ENCODE measurements around the gene HNRNPM.
"Not testable (repeated sequence)": the region's sequence is repeated elsewhere in the genome, so short reads cannot be mapped to it uniquely, and the experiment has no call there.

- TF ChIP-seq, protein P1, sequence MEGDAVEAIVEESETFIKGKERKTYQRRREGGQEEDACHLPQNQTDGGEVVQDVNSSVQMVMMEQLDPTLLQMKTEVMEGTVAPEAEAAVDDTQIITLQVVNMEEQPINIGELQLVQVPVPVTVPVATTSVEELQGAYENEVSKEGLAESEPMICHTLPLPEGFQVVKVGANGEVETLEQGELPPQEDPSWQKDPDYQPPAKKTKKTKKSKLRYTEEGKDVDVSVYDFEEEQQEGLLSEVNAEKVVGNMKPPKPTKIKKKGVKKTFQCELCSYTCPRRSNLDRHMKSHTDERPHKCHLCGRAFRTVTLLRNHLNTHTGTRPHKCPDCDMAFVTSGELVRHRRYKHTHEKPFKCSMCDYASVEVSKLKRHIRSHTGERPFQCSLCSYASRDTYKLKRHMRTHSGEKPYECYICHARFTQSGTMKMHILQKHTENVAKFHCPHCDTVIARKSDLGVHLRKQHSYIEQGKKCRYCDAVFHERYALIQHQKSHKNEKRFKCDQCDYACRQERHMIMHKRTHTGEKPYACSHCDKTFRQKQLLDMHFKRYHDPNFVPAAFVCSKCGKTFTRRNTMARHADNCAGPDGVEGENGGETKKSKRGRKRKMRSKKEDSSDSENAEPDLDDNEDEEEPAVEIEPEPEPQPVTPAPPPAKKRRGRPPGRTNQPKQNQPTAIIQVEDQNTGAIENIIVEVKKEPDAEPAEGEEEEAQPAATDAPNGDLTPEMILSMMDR (conservative IDR thresholded peaks at IDR 0.05), result not testable (repeated sequence)
- not testable (repeated sequence) for TF ChIP-seq ZFX (IDR thresholded peaks at IDR 0.05)
Observed at GRCh38 chr19:8410718-8411117, 34.1 kb upstream of the HNRNPM start.

All from C4-2B (cell line).